Neutrophil (primary cell): ENCODE measurements around the gene SLC1A4.
A peak's percentile ranks its signal among the peaks of the same experiment; 100 is the strongest.

Experiments used
- H3K27ac ChIP-seq: fragments of 200-600 bp; sonication (generic); 2 replicates; pipeline ENCODE4 v1.5.1; 2016; ENCODE audit warnings: mild to moderate bottlenecking, moderate library complexity
- H3K27me3 ChIP-seq: fragments of 200-600 bp; sonication (generic); 2 replicates; pipeline ENCODE4 v1.6.0; 2016; ENCODE audit warnings: mild to moderate bottlenecking
- H3K36me3 ChIP-seq: fragments of 200-600 bp; sonication (generic); 2 replicates; pipeline ENCODE4 v1.5.1; 2017
- H3K4me1 ChIP-seq, 2 experiments: fragments of 200-600 bp in 1 of 2; sonication (generic) in 1 of 2; 1 replicate in 1 of 2; 2 replicates in 1 of 2; pipeline versions ENCODE4 v1.5.1 to v1.6.1; 2013 to 2016; ENCODE audit warnings: low read depth in 1 of 2, low read length in 1 of 2, mild to moderate bottlenecking in 1 of 2, moderate library complexity in 1 of 2; ENCODE audit not compliant: control insufficient read depth in 1 of 2, insufficient read depth in 1 of 2
- H3K4me3 ChIP-seq, 2 experiments: fragments of 200-600 bp in 1 of 2; sonication (generic) in 1 of 2; 1 replicate in 1 of 2; 2 replicates in 1 of 2; pipeline ENCODE4 v1.5.1; 2013 to 2016; ENCODE audit warnings: low read depth in 1 of 2, low read length in 1 of 2, mild to moderate bottlenecking in 1 of 2, moderate library complexity in 1 of 2
- H3K9me3 ChIP-seq: fragments of 200-600 bp; sonication (generic); 2 replicates; pipeline ENCODE4 v1.5.1; 2016
- TF ChIP-seq, protein P1 (sequence below): fragments of 200-600 bp; sonication (generic); IDR thresholded peaks from 2 replicates; pipeline ENCODE4 v1.5.1; 2016; ENCODE audit warnings: antibody characterized with exemption

SLC1A4 gene

DNA sequence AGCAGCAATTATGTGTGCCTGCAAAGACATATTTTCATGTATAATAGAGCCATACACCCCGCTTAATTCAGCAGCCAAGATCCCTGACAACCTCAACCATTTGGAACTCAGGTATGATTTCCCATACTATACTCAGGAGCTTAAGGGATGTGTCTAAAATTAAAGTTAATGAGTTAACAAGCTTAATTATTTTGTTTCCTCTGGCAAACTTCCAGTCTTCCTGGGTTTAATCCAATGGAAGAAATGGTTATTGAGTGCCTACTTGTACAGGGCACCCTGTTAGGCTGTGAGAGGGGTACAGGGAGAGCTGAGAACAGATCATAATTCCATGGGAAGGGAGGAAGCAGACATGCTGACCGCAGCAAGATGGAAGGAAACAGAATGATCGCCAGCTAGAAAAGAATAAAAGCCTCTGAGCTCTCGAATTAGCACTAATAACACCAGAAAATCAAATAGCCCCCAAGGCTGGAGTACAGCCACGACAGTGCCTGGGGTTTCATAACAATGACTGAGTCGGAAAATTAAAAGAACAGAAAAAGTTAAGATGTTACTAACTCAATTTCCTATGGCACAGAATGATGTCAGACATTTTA lies 46.2 kb downstream of the SLC1A4 start:
- H3K27ac ChIP-seq: no peak overlapping the region
- H3K4me3 ChIP-seq: no peak overlapping the region
- H3K4me1 ChIP-seq: peaks cover 17 to 22% of the 10 kb centered on the region in 2 experiments
- no peaks in the 10 kb centered on the region for H3K9me3 ChIP-seq
- no peaks in the 10 kb centered on the region for H3K27me3 ChIP-seq
- H3K36me3 ChIP-seq: no peaks in the 10 kb centered on the region
- TF ChIP-seq, protein P1, sequence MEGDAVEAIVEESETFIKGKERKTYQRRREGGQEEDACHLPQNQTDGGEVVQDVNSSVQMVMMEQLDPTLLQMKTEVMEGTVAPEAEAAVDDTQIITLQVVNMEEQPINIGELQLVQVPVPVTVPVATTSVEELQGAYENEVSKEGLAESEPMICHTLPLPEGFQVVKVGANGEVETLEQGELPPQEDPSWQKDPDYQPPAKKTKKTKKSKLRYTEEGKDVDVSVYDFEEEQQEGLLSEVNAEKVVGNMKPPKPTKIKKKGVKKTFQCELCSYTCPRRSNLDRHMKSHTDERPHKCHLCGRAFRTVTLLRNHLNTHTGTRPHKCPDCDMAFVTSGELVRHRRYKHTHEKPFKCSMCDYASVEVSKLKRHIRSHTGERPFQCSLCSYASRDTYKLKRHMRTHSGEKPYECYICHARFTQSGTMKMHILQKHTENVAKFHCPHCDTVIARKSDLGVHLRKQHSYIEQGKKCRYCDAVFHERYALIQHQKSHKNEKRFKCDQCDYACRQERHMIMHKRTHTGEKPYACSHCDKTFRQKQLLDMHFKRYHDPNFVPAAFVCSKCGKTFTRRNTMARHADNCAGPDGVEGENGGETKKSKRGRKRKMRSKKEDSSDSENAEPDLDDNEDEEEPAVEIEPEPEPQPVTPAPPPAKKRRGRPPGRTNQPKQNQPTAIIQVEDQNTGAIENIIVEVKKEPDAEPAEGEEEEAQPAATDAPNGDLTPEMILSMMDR: no peak

DNA sequence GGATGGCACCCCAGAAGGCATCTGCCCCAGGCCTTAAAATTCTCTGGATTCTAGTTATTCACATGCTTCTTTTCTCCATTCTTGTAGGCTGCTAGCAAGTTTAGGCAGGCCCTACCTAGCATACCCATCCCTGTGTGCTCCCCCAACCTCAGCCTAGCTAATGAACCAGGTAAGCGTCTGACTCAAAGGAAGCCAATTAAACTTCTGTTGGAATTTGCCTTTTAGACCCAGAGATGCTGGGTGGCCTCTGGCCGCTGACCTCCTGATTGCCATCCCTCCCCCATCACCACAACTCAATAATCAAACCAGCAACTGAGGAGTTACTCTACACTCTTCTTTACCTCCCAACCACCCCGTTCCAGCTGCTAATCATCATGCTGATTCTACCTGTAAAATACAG lies 48.0 kb downstream of the SLC1A4 start:
- Histone ChIP-seq H3K4me3 (no peak overlapping the region), H3K9me3 (no peaks in the 10 kb centered on the region), H3K36me3 (no peaks in the 10 kb centered on the region), H3K4me1 (peaks cover 5 to 9% of the 10 kb centered on the region in 2 experiments), H3K27ac (no peak overlapping the region), H3K27me3 (no peaks in the 10 kb centered on the region)
- TF ChIP-seq, protein P1: no peak

DNA sequence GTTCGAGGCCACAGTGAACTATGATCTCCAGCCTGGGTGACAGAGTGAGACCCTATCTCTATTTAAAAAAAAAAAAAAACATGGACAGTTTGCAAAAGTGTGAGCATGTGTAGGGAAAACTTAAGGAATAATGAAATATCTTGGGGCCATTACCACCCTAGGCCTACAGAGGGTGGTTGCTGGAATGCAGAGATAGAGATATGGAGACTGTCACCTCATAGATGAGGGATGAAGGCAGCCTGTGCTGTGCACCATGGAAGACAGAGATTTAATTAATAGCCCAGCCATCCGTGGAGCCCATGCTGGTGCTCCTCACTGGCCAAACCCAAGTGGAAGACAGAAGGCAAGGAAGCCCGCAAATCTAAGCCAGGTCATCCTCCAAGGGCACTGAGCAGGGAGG lies 50.4 kb downstream of the SLC1A4 start:
- H3K4me3 ChIP-seq: no peak overlapping the region
- TF ChIP-seq, protein P1: no peak
- H3K27ac ChIP-seq: no peak overlapping the region
- H3K9me3 ChIP-seq: no peaks in the 10 kb centered on the region
- H3K4me1 ChIP-seq: peaks cover 5% of the 10 kb centered on the region in 2 experiments
- H3K27me3 ChIP-seq: no peaks in the 10 kb centered on the region
- H3K36me3 ChIP-seq: no peaks in the 10 kb centered on the region

DNA sequence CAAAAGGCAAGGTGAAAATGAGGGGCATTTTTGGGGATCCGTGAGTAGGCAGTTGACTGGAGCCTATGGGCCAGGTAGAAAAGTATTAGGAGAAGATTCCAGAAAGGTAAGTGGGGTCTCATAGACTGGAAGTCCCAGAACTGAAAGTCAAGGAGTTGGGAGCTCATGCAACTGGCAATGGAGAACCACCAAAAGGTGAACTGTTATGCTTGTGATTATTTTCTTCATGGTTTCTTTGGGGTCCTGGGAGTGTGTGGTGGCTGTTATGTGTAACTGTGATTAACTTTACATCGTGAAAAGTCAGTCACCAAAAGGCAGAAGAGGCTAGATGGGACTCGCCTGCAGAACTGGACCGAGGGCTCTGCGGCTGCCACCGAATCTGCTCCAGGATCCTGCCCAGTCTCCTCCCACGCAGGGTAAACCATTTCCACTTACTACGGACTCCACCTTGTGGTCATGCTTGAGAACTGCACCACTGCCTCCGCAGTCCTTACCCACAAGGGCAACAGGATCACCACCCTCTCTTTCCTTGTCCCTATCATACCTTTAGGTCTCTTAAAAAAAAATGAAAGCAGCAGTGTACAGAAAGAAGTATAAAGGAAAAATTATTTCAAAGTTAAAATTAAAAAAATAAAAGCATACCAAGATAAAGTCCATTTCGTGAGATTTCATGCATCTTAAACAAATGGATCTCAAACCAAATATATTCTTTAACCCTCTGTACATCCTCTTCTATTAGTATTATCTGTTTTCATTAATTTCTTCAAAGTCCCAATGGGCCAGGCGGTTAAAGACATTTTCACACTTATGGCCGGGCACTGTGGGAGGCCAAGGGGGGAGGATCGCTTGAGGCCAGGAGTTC lies 51.4 kb downstream of the SLC1A4 start:
- Histone ChIP-seq H3K27ac (no peak overlapping the region), H3K36me3 (no peaks in the 10 kb centered on the region), H3K4me1 (peaks cover 5% of the 10 kb centered on the region in 2 experiments), H3K4me3 (no peak overlapping the region), H3K9me3 (no peaks in the 10 kb centered on the region), H3K27me3 (no peaks in the 10 kb centered on the region)
- TF ChIP-seq, protein P1: peak; percentile 98

DNA sequence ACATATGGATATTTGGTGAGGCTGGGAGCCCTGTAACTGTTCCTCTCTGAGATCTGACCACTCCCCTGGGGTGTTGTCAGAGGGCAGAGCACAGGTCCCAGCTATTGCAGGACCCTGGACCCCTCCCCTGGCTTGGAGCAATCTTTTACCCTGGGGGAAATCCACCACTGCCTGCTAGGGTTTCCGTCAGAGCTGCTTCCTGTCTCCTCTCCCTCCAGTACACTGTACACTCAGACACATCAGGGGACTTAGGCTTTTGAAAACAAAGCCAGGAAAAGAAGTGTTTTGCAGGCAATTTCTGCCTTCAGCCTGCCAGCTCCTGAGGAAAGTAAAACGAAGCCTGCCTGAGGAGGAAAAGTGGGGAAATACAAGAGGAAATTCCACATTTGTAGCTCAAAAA lies 53.8 kb downstream of the SLC1A4 start:
- H3K9me3 ChIP-seq: no peaks in the 10 kb centered on the region
- H3K27me3 ChIP-seq: no peaks in the 10 kb centered on the region
- no peak overlapping the region for H3K27ac ChIP-seq
- peaks cover 5% of the 10 kb centered on the region in 2 experiments for H3K4me1 ChIP-seq
- TF ChIP-seq, protein P1: no peak
- H3K4me3 ChIP-seq: no peak overlapping the region
- H3K36me3 ChIP-seq: no peaks in the 10 kb centered on the region
